Femur (tissue), 1 donor: ENCODE results near the gene HRC.
"Not testable (repeated sequence)": the region's sequence is repeated elsewhere in the genome, so short reads cannot be mapped to it uniquely, and the experiment has no call there.

Experiments used
- DNase-seq: peaks from one replicate; pipeline ENCODE4 v3.0.0-alpha.2; 2017

The HRC gene

GRCh38 chr19:49133621-49134454, 21.4 kb downstream of the HRC start:
- DNase-seq = peak; percentile 84

- peak; percentile 39 for DNase-seq
Measured at GRCh38 chr19:49132974-49133609, 22.1 kb downstream of the HRC start.

DNA sequence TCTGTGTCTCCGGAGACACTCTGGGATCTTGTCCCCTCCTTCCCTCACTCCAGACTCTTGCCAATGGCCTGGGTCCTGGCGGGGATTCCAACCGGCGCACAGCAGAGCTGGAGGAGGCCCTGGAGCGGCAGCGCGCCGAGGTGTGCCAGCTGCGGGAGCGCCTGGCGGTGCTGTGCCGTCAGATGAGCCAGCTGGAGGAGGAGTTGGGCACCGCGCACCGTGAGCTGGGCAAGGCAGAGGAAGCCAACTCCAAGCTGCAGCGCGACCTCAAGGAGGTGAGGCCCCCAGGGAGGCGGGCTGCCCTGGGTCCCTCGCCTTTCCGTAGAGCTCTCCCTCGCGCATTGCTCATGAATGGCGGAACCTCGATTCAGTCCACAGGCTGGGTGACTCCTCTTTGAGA, 24.9 kb downstream of the HRC start:
- peak; percentile 22 for DNase-seq

DNA sequence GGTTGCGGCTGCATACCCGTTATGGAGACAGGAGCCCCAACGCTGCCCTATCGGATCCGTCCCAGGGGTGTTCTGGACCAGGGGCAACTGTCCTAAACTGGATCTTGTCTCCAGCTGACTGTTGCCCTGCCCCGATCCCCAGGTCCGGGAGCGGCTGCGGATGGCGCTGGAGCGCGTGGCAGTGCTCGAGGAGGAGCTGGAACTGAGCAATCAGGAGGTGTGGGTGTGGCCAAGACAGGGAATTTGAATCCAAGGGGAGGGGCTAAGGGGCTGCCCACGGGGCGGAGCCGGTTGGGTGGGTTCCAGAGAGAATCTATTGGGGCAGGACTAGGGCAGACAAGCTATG, 26.0 kb downstream of the HRC start:
- no peak for DNase-seq

DNA sequence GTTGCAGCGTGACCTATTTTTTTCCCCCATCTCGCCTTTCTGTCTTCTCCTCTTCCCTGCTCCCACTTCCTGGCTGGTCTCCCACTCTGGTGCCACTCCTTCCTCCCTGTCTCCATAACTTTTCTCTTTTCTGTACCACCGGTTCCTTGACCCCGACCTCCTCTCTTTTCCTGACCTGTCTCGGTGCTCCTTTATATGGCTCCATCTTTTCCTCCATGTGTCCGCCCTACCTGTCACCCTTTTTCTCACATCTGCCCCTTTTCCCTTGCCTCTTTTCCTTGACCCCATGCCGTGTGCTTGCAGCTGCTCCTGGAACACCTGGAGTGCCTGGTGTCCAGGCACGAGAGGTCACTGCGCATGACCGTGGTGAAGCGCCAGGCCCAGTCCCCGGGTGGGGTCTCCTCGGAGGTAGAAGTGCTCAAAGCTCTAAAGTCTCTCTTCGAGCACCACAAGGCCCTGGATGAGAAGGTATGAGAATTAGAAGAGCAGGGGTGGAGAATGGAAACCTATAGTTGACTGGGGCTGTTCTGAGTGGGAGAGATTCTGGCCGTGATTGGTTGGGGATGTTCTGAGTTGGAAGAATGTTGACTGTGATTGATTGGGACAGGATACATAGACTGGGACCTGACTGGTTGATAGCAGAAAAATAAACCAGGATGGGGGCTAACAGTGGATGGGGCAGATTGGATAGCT, 26.5 kb downstream of the HRC start:
- no peak for DNase-seq

DNA sequence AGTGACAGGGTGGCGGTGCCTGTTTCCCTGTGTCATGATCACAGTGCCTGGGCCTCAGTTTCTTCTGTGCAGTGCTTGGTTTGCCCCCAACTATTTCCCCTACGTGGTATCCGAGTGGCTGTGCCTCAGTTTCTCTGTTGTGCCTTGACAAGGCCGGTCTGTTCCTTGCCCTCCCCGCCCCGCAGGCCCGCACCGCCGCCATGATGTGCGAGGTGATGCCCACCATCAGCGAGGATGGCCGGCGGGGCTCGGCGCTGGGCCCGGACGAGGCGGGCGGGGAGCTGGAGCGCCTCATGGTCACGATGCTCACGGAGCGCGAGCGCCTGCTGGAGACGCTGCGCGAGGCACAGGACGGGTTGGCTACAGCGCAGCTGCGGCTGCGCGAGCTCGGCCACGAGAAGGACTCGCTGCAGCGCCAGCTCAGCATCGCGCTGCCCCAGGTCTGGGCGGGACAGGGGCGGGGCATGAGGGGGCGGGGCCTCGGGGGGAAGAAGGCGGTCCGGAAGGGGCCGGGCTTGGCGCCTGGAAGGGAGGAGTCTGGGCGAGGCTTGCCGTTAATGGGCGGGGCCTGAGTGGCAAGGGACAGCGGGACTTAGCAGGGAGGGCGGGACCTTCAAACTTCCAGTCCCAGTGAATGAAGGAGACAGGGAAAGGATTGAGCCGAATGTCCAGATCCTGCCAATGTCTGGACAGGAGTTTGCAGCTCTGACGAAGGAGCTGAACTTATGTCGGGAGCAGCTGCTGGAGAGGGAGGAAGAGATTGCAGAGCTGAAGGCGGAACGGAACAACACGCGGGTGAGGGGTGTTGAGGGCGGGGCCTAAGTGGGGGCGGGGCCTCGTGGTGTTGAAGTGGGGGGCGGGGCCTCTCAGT, 27.3 kb downstream of the HRC start:
- DNase-seq = peak; percentile 99

GRCh38 chr19:49127225-49127624, 28.0 kb downstream of the HRC start:
- not testable (repeated sequence) for DNase-seq

GRCh38 chr19:49126575-49126974, 28.6 kb downstream of the HRC start:
- peak; percentile 14 for DNase-seq

DNA sequence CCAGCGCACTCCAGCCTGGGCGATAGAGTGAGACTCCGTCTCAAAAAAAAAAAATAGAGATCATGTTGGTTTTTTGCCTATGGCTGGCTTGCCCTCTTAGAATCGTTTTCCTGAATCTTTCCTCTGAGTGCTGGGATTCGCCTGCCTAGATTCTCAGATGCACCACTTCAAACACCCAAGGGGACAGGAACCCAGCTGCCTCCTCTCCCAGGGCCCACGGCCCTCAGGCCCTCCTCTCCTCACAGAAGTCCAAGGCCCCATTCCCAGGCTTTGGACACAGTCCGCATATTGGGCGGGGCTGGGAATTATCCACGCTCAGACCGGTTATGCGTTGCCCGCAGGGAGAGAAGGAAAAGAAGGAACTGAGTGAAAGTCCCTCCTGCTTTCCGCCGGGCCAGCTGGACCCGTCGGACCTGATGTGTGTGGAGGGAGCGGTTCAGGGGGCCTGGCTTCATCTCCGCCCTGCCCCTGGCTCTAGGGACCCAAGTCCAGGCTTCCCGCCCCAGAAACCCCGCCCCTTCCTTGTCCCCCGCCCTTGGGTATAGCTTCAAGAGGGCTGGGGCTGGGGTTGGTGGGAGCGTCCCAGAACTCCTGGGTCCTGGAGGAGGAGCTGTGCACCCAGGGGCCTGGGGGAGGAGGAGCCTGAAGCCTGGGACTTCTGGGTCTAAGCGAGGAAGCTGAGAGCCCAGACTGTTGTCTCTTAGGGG, 30.0 kb downstream of the HRC start:
- DNase-seq = peak; percentile 37

- not testable (repeated sequence) for DNase-seq
Measured at GRCh38 chr19:49123285-49123684, 31.9 kb downstream of the HRC start.

DNA sequence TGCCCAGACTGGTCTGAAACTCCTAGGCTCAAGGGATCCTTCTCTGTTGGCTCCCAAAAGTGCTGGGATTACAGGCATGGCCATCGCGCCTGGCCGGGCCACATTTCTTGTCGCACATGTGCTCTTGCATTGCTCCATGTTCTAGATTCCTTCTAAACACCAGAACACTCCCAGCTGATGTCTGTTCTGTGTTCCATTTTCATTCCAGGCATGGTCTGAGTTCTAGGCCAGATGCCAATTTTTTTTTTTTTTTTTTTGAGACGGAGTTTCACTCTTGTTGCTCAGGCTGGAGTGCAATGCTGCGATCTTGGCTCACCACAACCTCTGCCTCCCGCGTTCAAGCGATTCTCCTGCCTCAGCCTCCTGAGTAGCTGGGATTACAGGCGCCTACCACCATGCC, 33.4 kb downstream of the HRC start:
- not testable (repeated sequence) for DNase-seq

- DNase-seq = no peak
Measured at GRCh38 chr19:49120868-49121267, 34.3 kb downstream of the HRC start.

DNA sequence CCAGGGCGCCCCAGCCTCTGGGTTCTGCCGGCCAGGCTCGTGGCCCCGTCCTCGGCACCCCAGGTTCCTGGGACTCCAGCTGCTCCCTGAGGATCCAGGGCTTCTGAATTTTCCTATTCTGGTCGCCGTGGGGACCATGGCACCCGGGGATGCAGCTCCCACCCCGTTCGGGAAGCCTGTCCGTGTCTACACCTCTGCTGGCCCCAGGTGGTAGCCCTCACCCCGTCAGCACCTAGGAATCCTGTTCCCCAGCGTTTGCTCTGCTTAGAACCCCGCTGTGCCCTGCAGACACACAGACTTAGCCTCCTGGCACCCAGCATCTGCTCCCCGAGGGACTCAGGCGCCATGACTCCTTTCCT, 34.9 kb downstream of the HRC start:
- peak; percentile 21 for DNase-seq

GRCh38 chr19:49119411-49120324, 35.5 kb downstream of the HRC start, which contains the start of gene PPFIA3:
TSS of gene PPFIA3 (plus strand) at chr19:49119544. CDS start at chr19:49127874, 8,330 bp downstream.
- DNase-seq = peak; percentile 81

DNA sequence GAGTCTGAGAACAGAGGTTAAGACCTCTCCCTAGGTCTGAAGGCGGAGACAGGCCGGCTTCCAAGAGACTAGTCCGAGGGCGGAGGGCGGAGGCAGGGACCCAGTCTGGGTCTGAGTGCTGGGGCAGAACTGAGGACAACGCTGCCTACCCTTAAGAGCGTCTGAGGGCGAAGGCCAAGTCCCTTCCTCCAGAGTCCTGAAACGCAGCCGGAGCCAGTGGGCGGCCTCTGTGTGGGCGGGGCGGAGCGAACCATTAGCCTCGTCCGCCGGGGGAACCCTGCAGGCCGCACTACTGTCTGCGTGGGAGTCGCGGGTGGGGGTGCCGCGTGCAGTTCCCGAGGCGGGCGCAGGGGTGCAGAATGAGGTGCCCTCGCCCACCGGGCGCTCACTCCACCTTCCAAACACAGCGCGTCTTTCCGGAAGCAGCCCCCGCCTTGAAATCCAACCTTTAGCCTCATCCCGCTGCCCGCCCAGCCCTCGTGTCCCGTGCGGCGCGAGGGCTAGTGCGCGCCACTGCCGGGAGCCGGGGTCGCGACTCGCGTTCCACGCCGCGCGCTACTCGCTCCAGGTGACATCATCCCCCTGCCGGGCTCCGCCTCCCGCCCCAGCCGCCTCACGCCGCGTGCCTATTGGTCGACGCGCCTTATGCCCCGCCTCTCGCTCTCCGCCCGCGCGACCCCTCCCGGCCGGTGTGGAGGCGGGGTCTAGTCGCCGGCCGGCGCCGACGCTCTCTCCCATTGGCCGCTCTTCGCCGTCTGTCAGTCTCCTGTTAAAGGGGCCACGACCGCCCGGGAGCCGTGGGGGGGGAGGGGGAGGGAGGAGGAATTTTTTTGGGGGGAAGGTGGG, 36.4 kb downstream of the HRC start, which contains the start of gene C19orf73:
Gene C19orf73, minus strand, starts transcription at position 579 of the 846 bp plus-strand sequence. Its CDS starts 121 bp downstream, at position 458.
- peak; percentile 96 for DNase-seq

DNA sequence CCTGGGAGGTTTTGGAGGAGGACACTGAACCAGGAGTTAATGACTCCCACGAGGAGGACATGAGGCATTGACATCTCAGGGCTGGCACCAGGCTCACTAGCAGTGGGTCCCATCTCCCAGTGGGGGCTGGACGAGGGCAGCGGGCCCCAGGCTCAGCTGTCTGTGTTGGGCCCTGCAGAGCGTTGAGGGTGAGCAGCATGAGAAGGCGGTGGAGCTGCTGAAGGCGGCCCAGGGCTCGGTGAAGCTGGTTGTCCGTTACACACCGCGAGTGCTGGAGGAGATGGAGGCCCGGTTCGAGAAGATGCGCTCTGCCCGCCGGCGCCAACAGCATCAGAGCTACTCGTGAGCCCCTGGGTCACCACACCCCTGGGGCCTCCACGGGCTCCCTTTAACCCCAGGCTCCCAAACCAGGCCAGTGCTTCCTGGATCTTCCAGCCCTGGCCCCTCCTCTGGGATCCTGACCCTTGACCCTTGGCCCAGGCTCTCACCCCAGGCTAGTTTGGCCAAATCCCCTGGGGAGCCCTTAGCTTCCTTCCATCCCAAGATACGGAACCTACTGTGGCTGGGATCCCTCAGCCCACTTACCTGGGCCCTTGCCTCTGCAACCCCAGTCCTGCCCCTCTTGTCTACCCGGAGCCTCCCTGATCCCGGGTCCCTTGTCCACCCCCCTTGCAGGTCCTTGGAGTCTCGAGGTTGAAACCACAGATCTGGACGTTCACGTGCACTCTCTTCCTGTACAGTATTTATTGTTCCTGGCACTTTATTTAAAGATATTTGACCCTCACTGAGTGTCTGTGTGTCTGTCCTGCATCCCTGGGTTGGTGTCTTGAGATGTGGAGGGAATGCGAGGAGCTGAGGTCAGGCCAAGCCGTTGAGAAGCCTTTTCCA, 37.3 kb downstream of the HRC start:
- DNase-seq = peak; percentile 27

- peak; percentile 37 for DNase-seq
Measured at GRCh38 chr19:49116544-49116943, 38.7 kb downstream of the HRC start.

DNA sequence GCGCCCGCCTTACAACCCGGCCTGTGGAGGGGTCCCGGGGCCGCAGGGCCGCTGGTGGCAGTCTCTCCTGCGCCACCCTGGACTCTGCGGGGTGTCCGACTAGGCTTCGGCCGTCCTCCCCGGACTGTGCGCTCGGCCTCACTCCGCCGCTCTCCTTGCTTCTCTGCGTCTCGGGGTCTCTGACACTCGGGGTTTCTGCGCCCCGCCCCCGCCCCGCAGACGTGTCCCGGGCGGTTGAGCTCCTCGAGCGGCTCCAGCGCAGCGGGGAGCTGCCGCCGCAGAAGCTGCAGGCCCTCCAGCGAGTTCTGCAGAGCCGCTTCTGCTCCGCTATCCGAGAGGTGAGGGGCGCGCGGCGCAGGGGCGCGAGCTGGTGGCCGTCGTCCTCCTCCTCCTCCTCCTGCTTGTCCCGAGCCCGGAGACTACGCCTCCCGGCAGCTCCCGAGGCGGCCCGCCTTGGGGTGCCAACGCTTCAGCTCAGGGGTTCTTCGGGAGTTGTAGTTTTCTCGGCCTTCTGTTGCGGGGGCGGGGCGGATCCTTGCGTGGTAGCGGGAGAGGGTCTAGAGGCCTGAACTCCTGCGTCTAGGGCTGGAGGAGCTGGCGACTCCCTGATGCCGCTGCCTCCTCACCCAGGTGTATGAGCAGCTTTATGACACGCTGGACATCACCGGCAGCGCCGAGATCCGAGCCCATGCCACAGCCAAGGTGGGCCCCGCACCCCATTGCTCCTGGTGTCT, 40.4 kb downstream of the HRC start:
- peak; percentile 86 for DNase-seq
